ENCODE measurements around the gene VPS51.
A peak's percentile ranks its signal among the peaks of the same experiment; 100 is the strongest.

Gene VPS51

GRCh38 chr11:65121865-65122696, 26.1 kb downstream of the VPS51 start, which contains the start of the genes FAU and MRPL49:
TSS of gene FAU (minus strand) at chr11:65122134. CDS start at chr11:65121813, 321 bp downstream.
TSS of gene MRPL49 (plus strand) at chr11:65122321. CDS start at chr11:65122347, 26 bp downstream.
- peak; percentile 99 for DNase-seq

GRCh38 chr11:65124480-65125196, 28.6 kb downstream of the VPS51 start:
- DNase-seq, result no peak

- DNase-seq, result no peak
Observed at GRCh38 chr11:65125197-65126056, 29.4 kb downstream of the VPS51 start.

GRCh38 chr11:65126624-65127274, 30.7 kb downstream of the VPS51 start:
- no peak for DNase-seq

- DNase-seq, result no peak
Observed at GRCh38 chr11:65127473-65128181, 31.6 kb downstream of the VPS51 start.

GRCh38 chr11:65128182-65129145, 32.5 kb downstream of the VPS51 start:
- no peak for DNase-seq

GRCh38 chr11:65129649-65130441, 33.8 kb downstream of the VPS51 start:
- no peak for DNase-seq

- no peak for DNase-seq
Observed at GRCh38 chr11:65130631-65131416, 34.8 kb downstream of the VPS51 start.

- no peak for DNase-seq
Observed at GRCh38 chr11:65131417-65131776, 35.4 kb downstream of the VPS51 start.

GRCh38 chr11:65131895-65132237, 35.9 kb downstream of the VPS51 start:
- no peak for DNase-seq

GRCh38 chr11:65132238-65132987, 36.4 kb downstream of the VPS51 start:
- DNase-seq, result no peak

GRCh38 chr11:65132988-65133700, 37.1 kb downstream of the VPS51 start:
- peak; percentile 85 for DNase-seq

GRCh38 chr11:65133724-65134123, 37.7 kb downstream of the VPS51 start:
- peak; percentile 52 for DNase-seq

- peak; percentile 96 for DNase-seq
Observed at GRCh38 chr11:65134240-65134951, 38.4 kb downstream of the VPS51 start, which contains the start of gene SYVN1. TSS of gene SYVN1 (minus strand) at chr11:65134519. CDS start at chr11:65133601, 918 bp downstream.

- DNase-seq, result peak; percentile 99
Observed at GRCh38 chr11:65134952-65135632, 39.1 kb downstream of the VPS51 start.

- peak; percentile 64 for DNase-seq
Observed at GRCh38 chr11:65135633-65136145, 39.7 kb downstream of the VPS51 start.

Data from DMS53 (cell line).